ENCODE data around the gene PARD6G. TPM values are rescaled to one million over a fixed set of nuclear protein-coding genes. Genes with fewer than 3 reads are reported as not detected.

PARD6G gene
- total and polyA plus RNA-seq, 2 of the 13 experiments (the other 11 are each of a cell fraction or from before 2014, with no cell fraction given) = 3.6 to 7.4 TPM

DNA sequence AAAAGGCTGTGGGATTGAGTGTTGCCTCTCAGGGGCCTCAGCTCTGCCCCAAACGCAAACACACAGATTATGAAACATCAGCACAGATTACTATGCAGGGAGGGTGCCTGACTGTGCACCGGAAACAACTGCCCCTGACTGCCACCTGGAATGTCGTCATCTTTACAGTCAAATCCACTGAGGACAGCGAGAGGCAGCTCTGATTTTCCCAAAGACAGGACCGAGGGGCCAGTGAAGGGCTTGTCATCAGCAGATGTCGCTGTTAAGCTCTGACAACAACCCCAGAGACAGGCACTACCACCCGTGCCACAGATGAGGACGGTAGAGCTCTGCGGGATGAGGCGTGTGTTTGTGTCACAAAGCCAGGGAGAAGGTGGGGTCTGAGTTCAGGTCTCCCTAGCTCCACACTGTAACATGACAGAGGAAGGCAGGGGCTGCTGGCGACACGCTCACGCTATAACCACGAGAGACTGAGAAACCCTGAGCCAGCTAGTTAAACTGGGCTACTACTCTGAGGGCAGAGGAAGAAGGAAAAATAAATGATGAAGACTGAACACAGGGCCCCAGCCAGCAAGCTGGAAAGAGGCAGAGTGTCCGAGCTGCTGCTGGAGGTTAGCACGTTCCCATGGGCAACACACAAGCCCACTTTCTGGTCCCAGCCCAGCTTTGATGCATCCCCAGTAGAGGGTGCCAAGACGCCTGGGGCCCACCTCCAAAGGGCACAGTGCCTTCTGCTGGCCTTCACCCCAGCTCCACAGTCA lies 47.0 kb downstream of the PARD6G start (continued):
- TF ChIP-seq TOE1 (CRISPR knock-in tag; IDR thresholded peaks at IDR 0.05) (no peak), GATAD1 (CRISPR knock-in tag; IDR thresholded peaks at IDR 0.05) (0 out of 2 replicates have a peak, but pooled peaks have one; percentile 30), ZFP82 (CRISPR knock-in tag; IDR thresholded peaks at IDR 0.05; ENCODE audit: borderline replicate concordance) (no peak), AHR (CRISPR knock-in tag; IDR thresholded peaks at IDR 0.05) (0 out of 2 replicates have a peak, but pooled peaks have one; percentile 14), EEA1 (CRISPR knock-in tag; IDR thresholded peaks at IDR 0.05; ENCODE audit: borderline replicate concordance) (no peak), ZNF569 (CRISPR knock-in tag; IDR thresholded peaks at IDR 0.05; ENCODE audit: borderline replicate concordance) (no peak), RXRA (CRISPR knock-in tag; IDR thresholded peaks at IDR 0.05) (peak; percentile 57; the same call in 1 of the 2 replicates), NFE2 (CRISPR knock-in tag; IDR thresholded peaks at IDR 0.05) (no peak), ZBTB21 (CRISPR knock-in tag; IDR thresholded peaks at IDR 0.05) (peak; percentile 68; the same call in 1 of the 2 replicates), ZNF232 (CRISPR knock-in tag; IDR thresholded peaks at IDR 0.05; ENCODE audit: borderline replicate concordance) (no peak), GATAD2A (CRISPR knock-in tag; IDR thresholded peaks at IDR 0.05) (peak; percentile 85), SAP130 (CRISPR knock-in tag; IDR thresholded peaks at IDR 0.05; ENCODE audit: low read depth) (peak; percentile 66), RAD21 (CRISPR knock-in tag; IDR thresholded peaks at IDR 0.05) (peak; percentile 77), HNF4A (CRISPR knock-in tag; IDR thresholded peaks at IDR 0.05) (0 out of 2 replicates have a peak, but pooled peaks have one; percentile 3), NFKBIZ (CRISPR knock-in tag; IDR thresholded peaks at IDR 0.05) (no peak), THAP11 (CRISPR knock-in tag; IDR thresholded peaks at IDR 0.05) (no peak; the same call in 1 of the 2 replicates), GFI1 (CRISPR knock-in tag; IDR thresholded peaks at IDR 0.05; ENCODE audit: borderline replicate concordance) (peak; percentile 88; the same call in 1 of the 2 replicates), IRF2 (CRISPR knock-in tag; IDR thresholded peaks at IDR 0.05) (0 out of 2 replicates have a peak, but pooled peaks have one; percentile 28)
- TF ChIP-seq, protein P1, sequence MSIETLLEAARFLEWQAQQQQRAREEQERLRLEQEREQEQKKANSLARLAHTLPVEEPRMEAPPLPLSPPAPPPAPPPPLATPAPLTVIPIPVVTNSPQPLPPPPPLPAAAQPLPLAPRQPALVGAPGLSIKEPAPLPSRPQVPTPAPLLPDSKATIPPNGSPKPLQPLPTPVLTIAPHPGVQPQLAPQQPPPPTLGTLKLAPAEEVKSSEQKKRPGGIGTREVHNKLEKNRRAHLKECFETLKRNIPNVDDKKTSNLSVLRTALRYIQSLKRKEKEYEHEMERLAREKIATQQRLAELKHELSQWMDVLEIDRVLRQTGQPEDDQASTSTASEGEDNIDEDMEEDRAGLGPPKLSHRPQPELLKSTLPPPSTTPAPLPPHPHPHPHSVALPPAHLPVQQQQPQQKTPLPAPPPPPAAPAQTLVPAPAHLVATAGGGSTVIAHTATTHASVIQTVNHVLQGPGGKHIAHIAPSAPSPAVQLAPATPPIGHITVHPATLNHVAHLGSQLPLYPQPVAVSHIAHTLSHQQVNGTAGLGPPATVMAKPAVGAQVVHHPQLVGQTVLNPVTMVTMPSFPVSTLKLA (IDR thresholded peaks at IDR 0.05) = no peak
- TF ChIP-seq, protein P2, sequence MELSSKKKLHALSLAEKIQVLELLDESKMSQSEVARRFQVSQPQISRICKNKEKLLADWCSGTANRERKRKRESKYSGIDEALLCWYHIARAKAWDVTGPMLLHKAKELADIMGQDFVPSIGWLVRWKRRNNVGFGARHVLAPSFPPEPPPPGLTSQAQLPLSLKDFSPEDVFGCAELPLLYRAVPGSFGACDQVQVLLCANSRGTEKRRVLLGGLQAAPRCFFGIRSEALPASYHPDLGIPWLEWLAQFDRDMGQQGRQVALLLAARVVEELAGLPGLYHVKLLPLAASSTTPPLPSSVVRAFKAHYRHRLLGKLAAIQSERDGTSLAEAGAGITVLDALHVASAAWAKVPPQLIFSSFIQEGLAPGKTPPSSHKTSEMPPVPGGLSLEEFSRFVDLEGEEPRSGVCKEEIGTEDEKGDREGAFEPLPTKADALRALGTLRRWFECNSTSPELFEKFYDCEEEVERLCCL (CRISPR knock-in tag; IDR thresholded peaks at IDR 0.05; ENCODE audit: borderline replicate concordance) = no peak
- TF ChIP-seq, protein P3, sequence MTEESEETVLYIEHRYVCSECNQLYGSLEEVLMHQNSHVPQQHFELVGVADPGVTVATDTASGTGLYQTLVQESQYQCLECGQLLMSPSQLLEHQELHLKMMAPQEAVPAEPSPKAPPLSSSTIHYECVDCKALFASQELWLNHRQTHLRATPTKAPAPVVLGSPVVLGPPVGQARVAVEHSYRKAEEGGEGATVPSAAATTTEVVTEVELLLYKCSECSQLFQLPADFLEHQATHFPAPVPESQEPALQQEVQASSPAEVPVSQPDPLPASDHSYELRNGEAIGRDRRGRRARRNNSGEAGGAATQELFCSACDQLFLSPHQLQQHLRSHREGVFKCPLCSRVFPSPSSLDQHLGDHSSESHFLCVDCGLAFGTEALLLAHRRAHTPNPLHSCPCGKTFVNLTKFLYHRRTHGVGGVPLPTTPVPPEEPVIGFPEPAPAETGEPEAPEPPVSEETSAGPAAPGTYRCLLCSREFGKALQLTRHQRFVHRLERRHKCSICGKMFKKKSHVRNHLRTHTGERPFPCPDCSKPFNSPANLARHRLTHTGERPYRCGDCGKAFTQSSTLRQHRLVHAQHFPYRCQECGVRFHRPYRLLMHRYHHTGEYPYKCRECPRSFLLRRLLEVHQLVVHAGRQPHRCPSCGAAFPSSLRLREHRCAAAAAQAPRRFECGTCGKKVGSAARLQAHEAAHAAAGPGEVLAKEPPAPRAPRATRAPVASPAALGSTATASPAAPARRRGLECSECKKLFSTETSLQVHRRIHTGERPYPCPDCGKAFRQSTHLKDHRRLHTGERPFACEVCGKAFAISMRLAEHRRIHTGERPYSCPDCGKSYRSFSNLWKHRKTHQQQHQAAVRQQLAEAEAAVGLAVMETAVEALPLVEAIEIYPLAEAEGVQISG (CRISPR knock-in tag; IDR thresholded peaks at IDR 0.05) = peak; percentile 34; the same call in 1 of the 2 replicates
- TF ChIP-seq, protein P4, sequence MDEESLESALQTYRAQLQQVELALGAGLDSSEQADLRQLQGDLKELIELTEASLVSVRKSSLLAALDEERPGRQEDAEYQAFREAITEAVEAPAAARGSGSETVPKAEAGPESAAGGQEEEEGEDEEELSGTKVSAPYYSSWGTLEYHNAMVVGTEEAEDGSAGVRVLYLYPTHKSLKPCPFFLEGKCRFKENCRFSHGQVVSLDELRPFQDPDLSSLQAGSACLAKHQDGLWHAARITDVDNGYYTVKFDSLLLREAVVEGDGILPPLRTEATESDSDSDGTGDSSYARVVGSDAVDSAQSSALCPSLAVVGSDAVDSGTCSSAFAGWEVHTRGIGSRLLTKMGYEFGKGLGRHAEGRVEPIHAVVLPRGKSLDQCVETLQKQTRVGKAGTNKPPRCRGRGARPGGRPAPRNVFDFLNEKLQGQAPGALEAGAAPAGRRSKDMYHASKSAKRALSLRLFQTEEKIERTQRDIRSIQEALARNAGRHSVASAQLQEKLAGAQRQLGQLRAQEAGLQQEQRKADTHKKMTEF (CRISPR knock-in tag; IDR thresholded peaks at IDR 0.05) = no peak

Data from HepG2 (cell line).